Measurements from ENCODE around the gene NUP133. TPM values are rescaled to one million over a fixed set of nuclear protein-coding genes. Genes with fewer than 3 reads are reported as not detected.

Gene NUP133
- total RNA-seq, 6 donors from 2014 or later: 6.2 to 71.2 (median 28.3) TPM

DNA sequence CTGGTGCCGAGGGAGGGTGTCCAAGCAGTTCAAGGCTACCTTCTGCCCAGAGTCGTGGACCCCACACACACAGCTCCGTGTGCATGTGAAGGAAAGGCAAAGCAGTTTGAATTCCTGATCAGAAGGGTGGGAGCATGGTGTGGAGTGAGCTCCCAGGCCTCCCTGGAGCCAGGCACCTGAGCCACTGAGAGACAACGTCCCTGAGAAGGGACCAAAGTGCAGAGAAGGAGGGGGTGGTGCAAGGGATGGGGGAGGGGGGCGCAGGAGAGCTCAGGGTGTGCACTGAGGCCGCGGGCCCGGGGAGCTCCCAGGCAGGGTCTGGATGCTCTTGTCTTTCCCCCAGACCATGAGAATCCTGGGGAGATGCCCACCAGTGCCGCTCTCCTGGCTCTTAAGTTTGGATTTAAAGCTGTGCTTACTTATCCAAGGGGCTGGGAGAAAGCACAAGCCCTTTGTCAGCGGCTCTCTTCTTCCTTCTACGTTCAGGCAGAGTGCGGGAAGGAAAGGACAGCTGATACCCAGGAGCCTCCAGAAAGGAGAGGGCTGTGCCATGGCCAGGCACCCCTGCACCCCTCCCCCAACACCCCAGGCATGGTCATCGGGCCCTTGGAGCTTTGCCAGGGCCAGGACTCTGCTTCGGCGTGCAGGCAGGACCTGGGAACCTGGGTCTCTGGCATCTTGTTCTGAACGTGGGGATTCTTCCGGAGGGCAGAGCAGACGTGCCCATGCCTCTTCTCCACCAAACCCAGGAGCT lies 98.3 kb downstream of the NUP133 start:
- DNase-seq (no peak), ATAC-seq (ENCODE audit: low FRiP score in 2 of 2) (peak in 1 of 2 donors; percentile 5)
- H3K9me3 ChIP-seq: no peaks in the 10 kb centered on the region
- WGBS, 2 donors: 39% methylated on average over 8 to 18 of the region's 18 CpGs
- no peaks in the 10 kb centered on the region for H3K36me3 ChIP-seq
- H3K27ac ChIP-seq: no peak overlapping the region
- no peak overlapping the region for H3K4me3 ChIP-seq
- H3K4me1 ChIP-seq: peaks cover 18 to 42% (median 28%) of the 10 kb centered on the region in 4 donors
- H3K27me3 ChIP-seq: peaks cover 0 to 27% (median 8%) of the 10 kb centered on the region in 4 donors
- TF ChIP-seq POLR2A (IDR thresholded peaks at IDR 0.05): no peak
- TF ChIP-seq EP300 (IDR thresholded peaks at IDR 0.05): no peak
- no peak for TF ChIP-seq POLR2AphosphoS5 (IDR thresholded peaks at IDR 0.05)
- TF ChIP-seq, protein P1, sequence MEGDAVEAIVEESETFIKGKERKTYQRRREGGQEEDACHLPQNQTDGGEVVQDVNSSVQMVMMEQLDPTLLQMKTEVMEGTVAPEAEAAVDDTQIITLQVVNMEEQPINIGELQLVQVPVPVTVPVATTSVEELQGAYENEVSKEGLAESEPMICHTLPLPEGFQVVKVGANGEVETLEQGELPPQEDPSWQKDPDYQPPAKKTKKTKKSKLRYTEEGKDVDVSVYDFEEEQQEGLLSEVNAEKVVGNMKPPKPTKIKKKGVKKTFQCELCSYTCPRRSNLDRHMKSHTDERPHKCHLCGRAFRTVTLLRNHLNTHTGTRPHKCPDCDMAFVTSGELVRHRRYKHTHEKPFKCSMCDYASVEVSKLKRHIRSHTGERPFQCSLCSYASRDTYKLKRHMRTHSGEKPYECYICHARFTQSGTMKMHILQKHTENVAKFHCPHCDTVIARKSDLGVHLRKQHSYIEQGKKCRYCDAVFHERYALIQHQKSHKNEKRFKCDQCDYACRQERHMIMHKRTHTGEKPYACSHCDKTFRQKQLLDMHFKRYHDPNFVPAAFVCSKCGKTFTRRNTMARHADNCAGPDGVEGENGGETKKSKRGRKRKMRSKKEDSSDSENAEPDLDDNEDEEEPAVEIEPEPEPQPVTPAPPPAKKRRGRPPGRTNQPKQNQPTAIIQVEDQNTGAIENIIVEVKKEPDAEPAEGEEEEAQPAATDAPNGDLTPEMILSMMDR (IDR thresholded peaks at IDR 0.05): no peak

GRCh38 chr1:229408458-229409037 lies 99.6 kb downstream of the NUP133 start:
- DNase-seq: no peak

DNA sequence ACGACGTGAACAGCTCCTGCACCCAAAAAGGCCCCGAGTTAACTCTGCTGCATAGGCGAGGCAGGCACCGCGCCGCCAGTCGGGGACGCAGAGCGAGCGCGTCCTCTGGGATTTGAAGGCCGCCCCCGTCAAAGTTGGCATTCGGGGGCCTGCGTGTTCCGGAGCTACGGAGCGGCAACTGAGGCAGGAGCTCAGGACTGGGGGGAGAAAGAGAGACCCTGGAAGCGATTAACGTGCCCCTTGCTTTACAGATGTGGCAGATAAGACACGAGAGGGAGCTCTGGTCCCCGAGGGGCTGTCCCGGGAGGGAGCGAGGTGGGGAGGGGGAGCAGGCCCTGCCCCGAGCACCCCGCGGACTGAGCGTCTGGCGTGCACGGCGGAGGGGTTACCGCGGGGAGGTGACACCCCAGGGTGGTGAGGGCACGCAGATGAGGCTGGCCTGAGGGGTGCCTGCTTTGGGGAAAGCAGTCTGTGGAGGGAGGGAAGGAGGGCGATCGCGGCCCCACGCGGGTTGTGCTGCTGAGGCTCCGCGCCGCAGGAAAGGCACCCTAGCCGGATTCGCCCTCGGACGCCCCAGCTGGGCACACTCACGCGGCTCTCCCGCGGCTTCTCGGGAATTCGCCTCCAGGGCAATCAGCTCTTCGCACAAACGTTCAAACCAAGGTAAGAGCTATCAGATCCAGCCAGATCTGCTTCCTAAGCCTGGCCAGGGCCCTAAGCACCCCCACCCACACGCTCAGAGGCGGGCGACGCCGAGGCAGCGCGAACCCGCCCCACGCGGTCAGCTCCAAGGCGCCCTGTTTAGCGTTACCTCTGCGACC lies 100.7 kb downstream of the NUP133 start:
- ATAC-seq (ENCODE audit: low FRiP score in 2 of 2) (peak in 1 of 2 donors; percentile 18), DNase-seq (peak in 1 of 2 donors; percentile 78)
- H3K27ac ChIP-seq: no peak overlapping the region
- H3K27me3 ChIP-seq: peaks cover 0 to 27% (median 8%) of the 10 kb centered on the region in 4 donors
- no peaks in the 10 kb centered on the region for H3K9me3 ChIP-seq
- peaks cover 18 to 36% (median 26%) of the 10 kb centered on the region in 4 donors for H3K4me1 ChIP-seq
- TF ChIP-seq, protein P1 (IDR thresholded peaks at IDR 0.05): no peak
- TF ChIP-seq POLR2AphosphoS5 (IDR thresholded peaks at IDR 0.05) (no peak), POLR2A (IDR thresholded peaks at IDR 0.05) (no peak), EP300 (IDR thresholded peaks at IDR 0.05) (no peak)
- WGBS, 2 donors: 4 to 10% methylated on average over 43 to 68 of the region's 68 CpGs
- peak overlapping the region in 3 of 4 donors; percentile 11 to 33 (median 32) for H3K4me3 ChIP-seq
- no peaks in the 10 kb centered on the region for H3K36me3 ChIP-seq

More at GRCh38 chr1:229408458-229409037, 99.6 kb downstream of the NUP133 start:
- H3K9me3 ChIP-seq: no peaks in the 10 kb centered on the region
- no peaks in the 10 kb centered on the region for H3K36me3 ChIP-seq
- peaks cover 18 to 36% (median 26%) of the 10 kb centered on the region in 4 donors for H3K4me1 ChIP-seq
- no peak overlapping the region for H3K4me3 ChIP-seq
- H3K27me3 ChIP-seq: peaks cover 0 to 27% (median 8%) of the 10 kb centered on the region in 4 donors
- no peak for ATAC-seq (ENCODE audit: low FRiP score in 2 of 2)
- 47 to 62% methylated on average over 3 to 8 of the region's 8 CpGs for WGBS, 2 donors
- TF ChIP-seq POLR2A (IDR thresholded peaks at IDR 0.05) (no peak), EP300 (IDR thresholded peaks at IDR 0.05) (no peak), POLR2AphosphoS5 (IDR thresholded peaks at IDR 0.05) (no peak)
- TF ChIP-seq, protein P1 (IDR thresholded peaks at IDR 0.05): no peak
- H3K27ac ChIP-seq: no peak overlapping the region

DNA sequence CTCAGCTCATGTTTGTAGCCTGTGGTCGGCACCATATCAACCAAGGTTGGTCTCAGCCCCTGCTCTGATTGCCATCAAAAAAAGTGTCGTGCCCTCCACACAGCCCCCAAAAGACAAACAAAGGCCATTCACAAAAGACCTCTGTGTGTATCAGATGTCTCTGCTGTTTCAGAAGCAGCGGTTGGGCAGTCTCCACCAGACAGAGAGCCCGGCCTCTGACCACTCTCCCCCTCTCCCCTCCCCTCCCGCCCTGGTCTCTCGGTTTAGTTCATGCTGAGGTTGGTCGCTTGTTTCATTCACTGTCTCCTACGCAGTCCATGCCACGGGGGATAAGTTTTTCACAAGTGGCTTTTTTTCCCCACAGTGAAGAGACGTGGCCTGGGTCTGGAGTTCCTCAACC lies 101.3 kb downstream of the NUP133 start:
- Histone ChIP-seq H3K27ac (no peak overlapping the region), H3K4me1 (peaks cover 18 to 32% (median 26%) of the 10 kb centered on the region in 4 donors), H3K9me3 (no peaks in the 10 kb centered on the region), H3K36me3 (no peaks in the 10 kb centered on the region), H3K27me3 (peaks cover 0 to 27% (median 8%) of the 10 kb centered on the region in 4 donors), H3K4me3 (peak overlapping the region in 3 of 4 donors; percentile 11 to 33 (median 32))
- ATAC-seq (ENCODE audit: low FRiP score in 2 of 2): no peak
- no peak for TF ChIP-seq POLR2A (IDR thresholded peaks at IDR 0.05)
- no peak for TF ChIP-seq POLR2AphosphoS5 (IDR thresholded peaks at IDR 0.05)
- TF ChIP-seq, protein P1 (IDR thresholded peaks at IDR 0.05): no peak
- TF ChIP-seq EP300 (IDR thresholded peaks at IDR 0.05): no peak
- DNase-seq: no peak
- 11 to 17% methylated on average over 10 of the region's 10 CpGs for WGBS, 2 donors
